22Rv1 (cell line): Measurements from ENCODE around the gene CCL25.

Experiments used
- ZFX ChIP-seq: fragments of 450-650 bp; IDR thresholded peaks from 2 replicates; pipeline ENCODE4 v1.6.1; 2017; ENCODE audit warnings: antibody characterized with exemption, borderline replicate concordance
- TF ChIP-seq, protein P1 (sequence below): fragments of 450-650 bp; IDR thresholded peaks from 2 replicates; pipeline ENCODE4 v1.5.1; 2017; ENCODE audit warnings: mild to moderate bottlenecking

DNA sequence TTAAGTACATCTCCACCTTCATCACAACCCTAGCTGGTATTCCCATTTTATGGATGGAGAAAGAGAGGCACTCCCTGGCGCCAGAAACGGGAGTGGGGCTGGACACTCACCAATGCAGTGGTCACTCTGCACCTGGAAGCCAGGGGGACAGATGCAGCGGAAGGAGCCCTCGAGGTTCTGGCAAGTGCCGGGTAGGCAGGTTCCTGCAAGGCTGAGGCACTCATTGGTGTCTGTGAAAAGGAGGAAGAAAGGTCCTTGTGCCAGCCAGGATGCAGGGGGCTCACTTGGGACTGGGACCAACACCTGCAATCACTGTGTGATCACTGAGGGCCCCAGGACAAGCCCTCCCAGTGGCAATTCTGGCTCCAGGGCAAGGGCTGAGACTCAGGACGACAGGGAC lies 41.8 kb downstream of the CCL25 start:
- TF ChIP-seq, protein P1, sequence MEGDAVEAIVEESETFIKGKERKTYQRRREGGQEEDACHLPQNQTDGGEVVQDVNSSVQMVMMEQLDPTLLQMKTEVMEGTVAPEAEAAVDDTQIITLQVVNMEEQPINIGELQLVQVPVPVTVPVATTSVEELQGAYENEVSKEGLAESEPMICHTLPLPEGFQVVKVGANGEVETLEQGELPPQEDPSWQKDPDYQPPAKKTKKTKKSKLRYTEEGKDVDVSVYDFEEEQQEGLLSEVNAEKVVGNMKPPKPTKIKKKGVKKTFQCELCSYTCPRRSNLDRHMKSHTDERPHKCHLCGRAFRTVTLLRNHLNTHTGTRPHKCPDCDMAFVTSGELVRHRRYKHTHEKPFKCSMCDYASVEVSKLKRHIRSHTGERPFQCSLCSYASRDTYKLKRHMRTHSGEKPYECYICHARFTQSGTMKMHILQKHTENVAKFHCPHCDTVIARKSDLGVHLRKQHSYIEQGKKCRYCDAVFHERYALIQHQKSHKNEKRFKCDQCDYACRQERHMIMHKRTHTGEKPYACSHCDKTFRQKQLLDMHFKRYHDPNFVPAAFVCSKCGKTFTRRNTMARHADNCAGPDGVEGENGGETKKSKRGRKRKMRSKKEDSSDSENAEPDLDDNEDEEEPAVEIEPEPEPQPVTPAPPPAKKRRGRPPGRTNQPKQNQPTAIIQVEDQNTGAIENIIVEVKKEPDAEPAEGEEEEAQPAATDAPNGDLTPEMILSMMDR = no peak
- TF ChIP-seq ZFX = no peak
